Measurements from ENCODE around the gene TMEM200B.

The TMEM200B gene

DNA sequence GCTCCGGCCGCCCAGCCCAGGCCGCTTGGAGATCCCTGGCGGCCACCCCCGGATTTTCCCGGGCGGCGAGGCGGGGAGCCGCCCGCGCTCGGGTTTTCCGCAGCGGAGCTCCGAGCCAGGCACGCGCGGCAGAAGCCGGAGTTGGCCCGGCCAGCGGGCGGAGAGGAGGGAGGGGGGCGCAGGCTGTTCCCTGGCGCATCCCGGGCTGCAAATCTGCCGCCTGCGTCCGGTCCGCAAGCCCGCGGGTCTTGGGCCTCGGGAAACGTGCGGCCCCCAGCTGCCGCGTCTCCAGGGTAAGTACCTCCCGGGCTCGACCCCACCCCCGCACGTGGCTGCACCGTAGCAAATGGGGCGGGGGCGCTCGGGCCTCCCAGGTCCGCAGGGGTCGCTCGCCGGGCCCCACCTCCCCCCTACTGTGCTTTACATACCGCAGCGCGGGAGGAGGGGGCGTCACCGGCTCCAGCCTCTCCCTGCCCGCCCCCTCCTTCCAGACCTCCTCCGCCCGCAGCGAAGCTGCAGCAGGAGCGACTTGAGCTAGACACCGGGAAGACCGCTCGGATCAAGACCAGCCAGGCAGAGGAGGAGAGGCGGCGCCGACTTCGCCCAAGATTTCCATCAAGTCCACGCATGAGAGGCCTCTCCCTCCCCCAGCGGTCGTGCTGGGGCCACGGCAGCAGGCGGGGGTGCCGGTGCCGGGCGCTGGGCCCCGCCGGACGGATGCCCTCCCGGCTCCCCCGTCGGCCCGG lies 1.6 kb downstream of the TMEM200B start:
- Histone ChIP-seq H3K4me3 (ENCODE audit: insufficient read depth in 1 of 2, low read depth in 1 of 2, low read length in 2 of 2) (peak overlapping the region; percentile 71 to 89), H3K4ac (ENCODE audit: low read depth in 1 of 2, low read length in 2 of 2) (peak overlapping the region in 1 of 2 experiments; percentile 84), H2BK5ac (ENCODE audit: low read depth, low read length, poor library complexity, severe bottlenecking) (no peak overlapping the region), H3K36me3 (ENCODE audit: control insufficient read depth in 1 of 2, insufficient read depth in 2 of 2, low read depth in 1 of 2, low read length in 2 of 2) (peaks cover 16 to 19% of the 10 kb centered on the region in 2 experiments), H3K23ac (ENCODE audit: low read length in 2 of 2) (peak overlapping the region in 1 of 2 experiments; percentile 75), H3K18ac (ENCODE audit: low read depth in 1 of 2, low read length in 2 of 2) (peak overlapping the region; percentile 89 to 98), H2BK120ac (ENCODE audit: low read depth, low read length) (peak overlapping the region; percentile 42), H3K27me3 (ENCODE audit: control insufficient read depth in 1 of 2, insufficient read depth in 1 of 2, low read length in 2 of 2) (no peaks in the 10 kb centered on the region), H3K4me2 (ENCODE audit: low read length, poor library complexity, severe bottlenecking) (peak overlapping the region; percentile 94), H2BK12ac (ENCODE audit: low read length in 2 of 2) (peak overlapping the region in 1 of 2 experiments; percentile 84), H4K8ac (ENCODE audit: low read length) (peak overlapping the region; percentile 88), H2AK5ac (ENCODE audit: low read length, severe bottlenecking) (no peak overlapping the region), H4K91ac (ENCODE audit: low read length) (peak overlapping the region; percentile 84), H3K4me1 (ENCODE audit: control insufficient read depth, insufficient read depth, low read depth, low read length) (peaks cover 29% of the 10 kb centered on the region), H3K79me1 (replicated peaks; ENCODE audit: low read length, poor library complexity, severe bottlenecking) (peaks cover 17% of the 10 kb centered on the region), H3K27ac (ENCODE audit: low read length, poor library complexity, severe bottlenecking) (no peak overlapping the region), H2AFZ (ENCODE audit: low read depth, low read length) (peak overlapping the region; percentile 55), H2BK15ac (ENCODE audit: low read depth, poor library complexity, severe bottlenecking) (peak overlapping the region; percentile 71), H3K14ac (ENCODE audit: low read length in 2 of 2) (peak overlapping the region in 1 of 2 experiments; percentile 56), H3K9ac (ENCODE audit: low read length) (peak overlapping the region; percentile 96), H3K9me3 (ENCODE audit: control insufficient read depth, low read length) (no peaks in the 10 kb centered on the region)
- no peak for DNase-seq
- WGBS, result 1% methylated on average over 53 of the region's 81 CpGs

DNA sequence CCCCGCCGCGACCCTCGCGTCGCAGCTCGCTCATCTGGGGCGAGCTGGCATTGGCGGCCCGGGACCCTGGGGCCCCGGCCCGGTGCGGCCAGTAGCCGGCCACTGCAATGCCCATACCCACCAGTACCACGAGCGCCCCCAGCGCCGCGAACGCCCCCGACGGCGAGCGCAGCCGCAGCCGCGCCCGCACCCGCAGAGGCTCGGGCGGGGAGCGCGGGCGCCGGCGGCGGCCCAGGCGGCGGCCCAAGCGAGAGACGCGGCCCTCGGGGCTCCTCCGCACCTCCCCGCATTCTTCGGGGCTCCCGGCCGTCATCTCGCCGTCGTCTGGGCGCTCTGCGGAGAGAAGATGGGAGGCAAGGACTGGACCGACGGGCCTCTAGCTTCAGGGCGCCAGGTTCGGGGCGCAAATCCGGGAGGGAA lies 2.2 kb downstream of the TMEM200B start:
- Histone ChIP-seq H3K4ac (ENCODE audit: low read depth in 1 of 2, low read length in 2 of 2) (no peak overlapping the region), H3K4me1 (ENCODE audit: control insufficient read depth, insufficient read depth, low read depth, low read length) (peaks cover 29% of the 10 kb centered on the region), H3K4me2 (ENCODE audit: low read length, poor library complexity, severe bottlenecking) (peak overlapping the region; percentile 94), H3K4me3 (ENCODE audit: insufficient read depth in 1 of 2, low read depth in 1 of 2, low read length in 2 of 2) (peak overlapping the region; percentile 71 to 89), H2AFZ (ENCODE audit: low read depth, low read length) (peak overlapping the region; percentile 60), H2BK12ac (ENCODE audit: low read length in 2 of 2) (no peak overlapping the region), H3K18ac (ENCODE audit: low read depth in 1 of 2, low read length in 2 of 2) (peak overlapping the region; percentile 27 to 46), H3K36me3 (ENCODE audit: control insufficient read depth in 1 of 2, insufficient read depth in 2 of 2, low read depth in 1 of 2, low read length in 2 of 2) (peaks cover 16 to 19% of the 10 kb centered on the region in 2 experiments), H2BK15ac (ENCODE audit: low read depth, poor library complexity, severe bottlenecking) (peak overlapping the region; percentile 13), H2BK120ac (ENCODE audit: low read depth, low read length) (no peak overlapping the region), H3K27me3 (ENCODE audit: control insufficient read depth in 1 of 2, insufficient read depth in 1 of 2, low read length in 2 of 2) (no peaks in the 10 kb centered on the region), H2BK5ac (ENCODE audit: low read depth, low read length, poor library complexity, severe bottlenecking) (no peak overlapping the region), H4K8ac (ENCODE audit: low read length) (peak overlapping the region; percentile 88), H2AK5ac (ENCODE audit: low read length, severe bottlenecking) (no peak overlapping the region), H3K14ac (ENCODE audit: low read length in 2 of 2) (no peak overlapping the region), H4K91ac (ENCODE audit: low read length) (no peak overlapping the region), H3K9ac (ENCODE audit: low read length) (peak overlapping the region; percentile 96), H3K79me1 (replicated peaks; ENCODE audit: low read length, poor library complexity, severe bottlenecking) (peaks cover 17% of the 10 kb centered on the region), H3K9me3 (ENCODE audit: control insufficient read depth, low read length) (no peaks in the 10 kb centered on the region), H3K27ac (ENCODE audit: low read length, poor library complexity, severe bottlenecking) (no peak overlapping the region), H3K23ac (ENCODE audit: low read length in 2 of 2) (no peak overlapping the region)
- peak; percentile 11 for DNase-seq
- 8% methylated on average over 53 of the region's 59 CpGs for WGBS

GRCh38 chr1:29120947-29121485 lies 2.7 kb downstream of the TMEM200B start:
- no peak overlapping the region for H3K4ac ChIP-seq (ENCODE audit: low read depth in 1 of 2, low read length in 2 of 2)
- peaks cover 16 to 19% of the 10 kb centered on the region in 2 experiments for H3K36me3 ChIP-seq (ENCODE audit: control insufficient read depth in 1 of 2, insufficient read depth in 2 of 2, low read depth in 1 of 2, low read length in 2 of 2)
- H2BK5ac ChIP-seq (ENCODE audit: low read depth, low read length, poor library complexity, severe bottlenecking), result no peak overlapping the region
- H3K4me1 ChIP-seq (ENCODE audit: control insufficient read depth, insufficient read depth, low read depth, low read length), result peaks cover 29% of the 10 kb centered on the region
- no peak overlapping the region for H2BK15ac ChIP-seq (ENCODE audit: low read depth, poor library complexity, severe bottlenecking)
- peak; percentile 48 for DNase-seq
- no peak overlapping the region for H2BK12ac ChIP-seq (ENCODE audit: low read length in 2 of 2)
- no peak overlapping the region for H2AK5ac ChIP-seq (ENCODE audit: low read length, severe bottlenecking)
- WGBS, result 64% methylated on average over 34 of the region's 42 CpGs
- peaks cover 17% of the 10 kb centered on the region for H3K79me1 ChIP-seq (replicated peaks; ENCODE audit: low read length, poor library complexity, severe bottlenecking)
- H3K9me3 ChIP-seq (ENCODE audit: control insufficient read depth, low read length), result no peaks in the 10 kb centered on the region
- no peak overlapping the region for H3K23ac ChIP-seq (ENCODE audit: low read length in 2 of 2)
- no peak overlapping the region for H3K27ac ChIP-seq (ENCODE audit: low read length, poor library complexity, severe bottlenecking)
- H2AFZ ChIP-seq (ENCODE audit: low read depth, low read length), result no peak overlapping the region
- H2BK120ac ChIP-seq (ENCODE audit: low read depth, low read length), result no peak overlapping the region
- H4K91ac ChIP-seq (ENCODE audit: low read length), result no peak overlapping the region
- peak overlapping the region; percentile 96 for H3K9ac ChIP-seq (ENCODE audit: low read length)
- peak overlapping the region in 1 of 2 experiments; percentile 27 for H3K18ac ChIP-seq (ENCODE audit: low read depth in 1 of 2, low read length in 2 of 2)
- H3K27me3 ChIP-seq (ENCODE audit: control insufficient read depth in 1 of 2, insufficient read depth in 1 of 2, low read length in 2 of 2), result no peaks in the 10 kb centered on the region
- no peak overlapping the region for H3K14ac ChIP-seq (ENCODE audit: low read length in 2 of 2)
- H4K8ac ChIP-seq (ENCODE audit: low read length), result peak overlapping the region; percentile 40
- no peak overlapping the region for H3K4me2 ChIP-seq (ENCODE audit: low read length, poor library complexity, severe bottlenecking)
- H3K4me3 ChIP-seq (ENCODE audit: insufficient read depth in 1 of 2, low read depth in 1 of 2, low read length in 2 of 2), result peak overlapping the region; percentile 24 to 71

DNA sequence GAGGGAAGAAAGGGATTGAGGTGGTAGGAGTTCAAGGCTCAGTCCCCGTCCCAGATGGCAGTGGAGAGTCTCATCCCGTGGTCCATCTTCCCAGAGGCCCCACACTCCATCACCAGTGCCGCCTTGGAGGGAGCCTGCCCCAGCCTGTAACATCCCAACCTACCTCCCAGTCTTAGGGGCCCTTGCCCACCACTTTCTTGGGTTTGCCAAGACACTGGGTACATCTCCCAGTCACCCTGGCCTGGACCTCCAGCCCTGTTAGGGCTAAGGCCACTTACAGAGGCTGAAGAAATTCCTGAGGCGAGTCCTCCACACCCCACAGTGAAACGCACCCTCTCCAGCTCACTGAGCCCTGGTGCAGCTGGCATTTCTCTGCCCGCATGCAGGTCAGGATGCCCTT lies 3.3 kb downstream of the TMEM200B start:
- Histone ChIP-seq H2BK5ac (ENCODE audit: low read depth, low read length, poor library complexity, severe bottlenecking) (no peak overlapping the region), H3K9me3 (ENCODE audit: control insufficient read depth, low read length) (no peaks in the 10 kb centered on the region), H3K9ac (ENCODE audit: low read length) (no peak overlapping the region), H3K4me3 (ENCODE audit: insufficient read depth in 1 of 2, low read depth in 1 of 2, low read length in 2 of 2) (no peak overlapping the region), H3K27me3 (ENCODE audit: control insufficient read depth in 1 of 2, insufficient read depth in 1 of 2, low read length in 2 of 2) (no peaks in the 10 kb centered on the region), H4K91ac (ENCODE audit: low read length) (no peak overlapping the region), H3K27ac (ENCODE audit: low read length, poor library complexity, severe bottlenecking) (no peak overlapping the region), H2AFZ (ENCODE audit: low read depth, low read length) (no peak overlapping the region), H3K4ac (ENCODE audit: low read depth in 1 of 2, low read length in 2 of 2) (no peak overlapping the region), H3K4me2 (ENCODE audit: low read length, poor library complexity, severe bottlenecking) (no peak overlapping the region), H2BK12ac (ENCODE audit: low read length in 2 of 2) (no peak overlapping the region), H2BK120ac (ENCODE audit: low read depth, low read length) (no peak overlapping the region), H3K4me1 (ENCODE audit: control insufficient read depth, insufficient read depth, low read depth, low read length) (peaks cover 29% of the 10 kb centered on the region), H2BK15ac (ENCODE audit: low read depth, poor library complexity, severe bottlenecking) (no peak overlapping the region), H4K8ac (ENCODE audit: low read length) (no peak overlapping the region), H3K18ac (ENCODE audit: low read depth in 1 of 2, low read length in 2 of 2) (no peak overlapping the region), H3K36me3 (ENCODE audit: control insufficient read depth in 1 of 2, insufficient read depth in 2 of 2, low read depth in 1 of 2, low read length in 2 of 2) (peaks cover 20 to 23% of the 10 kb centered on the region in 2 experiments), H3K23ac (ENCODE audit: low read length in 2 of 2) (no peak overlapping the region), H2AK5ac (ENCODE audit: low read length, severe bottlenecking) (no peak overlapping the region), H3K79me1 (replicated peaks; ENCODE audit: low read length, poor library complexity, severe bottlenecking) (peaks cover 17% of the 10 kb centered on the region), H3K14ac (ENCODE audit: low read length in 2 of 2) (no peak overlapping the region)
- DNase-seq, result no peak
- WGBS, result 98% methylated on average over 6 of the region's 6 CpGs
